Ramos (cell line): ENCODE data around the gene CACNA1C.

Experiments
- in situ Hi-C: fragments of 300-500 bp; cut with MboI; formaldehyde crosslinking; loops from one replicate; pipeline ENCODE4 v1.14.3; 2022; ENCODE audit warnings: low sequenced_read_pairs; ENCODE audit not compliant: unreplicated experiment

The CACNA1C gene

GRCh38 chr12:2636741-2637340 is 584.1 kb downstream of the CACNA1C start:
- in situ Hi-C loops: no loop called here

GRCh38 chr12:2637371-2637770 is 584.6 kb downstream of the CACNA1C start:
- in situ Hi-C loops: no loop called here

GRCh38 chr12:2638273-2639019 is 585.7 kb downstream of the CACNA1C start:
- in situ Hi-C loops: no loop called here

- in situ Hi-C loops: no loop called here
These were observed 586.2 kb downstream of the CACNA1C start for GRCh38 chr12:2639020-2639298.

- in situ Hi-C loops: no loop called here
These were observed 587.5 kb downstream of the CACNA1C start for GRCh38 chr12:2640281-2640680.

- in situ Hi-C loops: no loop called here
These were observed 587.9 kb downstream of the CACNA1C start for GRCh38 chr12:2640709-2641108.

GRCh38 chr12:2641207-2641606 is 588.4 kb downstream of the CACNA1C start:
- in situ Hi-C loops: no loop called here

GRCh38 chr12:2641761-2642160 is 589.0 kb downstream of the CACNA1C start:
- in situ Hi-C loops: no loop called here

- in situ Hi-C loops: no loop called here
These were observed 589.5 kb downstream of the CACNA1C start for GRCh38 chr12:2642176-2642892.

GRCh38 chr12:2642896-2643425 is 590.2 kb downstream of the CACNA1C start:
- in situ Hi-C loops: no loop called here

- in situ Hi-C loops: no loop called here
These were observed 590.9 kb downstream of the CACNA1C start for GRCh38 chr12:2643576-2644135.

GRCh38 chr12:2644683-2645405 is 592.1 kb downstream of the CACNA1C start:
- in situ Hi-C loops: no loop called here

- in situ Hi-C loops: no loop called here
These were observed 592.7 kb downstream of the CACNA1C start for GRCh38 chr12:2645460-2645859.

- in situ Hi-C loops: no loop called here
These were observed 593.6 kb downstream of the CACNA1C start for GRCh38 chr12:2646341-2646740.

- in situ Hi-C loops: no loop called here
These were observed 594.4 kb downstream of the CACNA1C start for GRCh38 chr12:2647186-2647585.

GRCh38 chr12:2648406-2648805 is 595.6 kb downstream of the CACNA1C start:
- in situ Hi-C loops: no loop called here

- in situ Hi-C loops: no loop called here
These were observed 596.6 kb downstream of the CACNA1C start for GRCh38 chr12:2649201-2650030.

- in situ Hi-C loops: no loop called here
These were observed 597.7 kb downstream of the CACNA1C start for GRCh38 chr12:2650261-2651067.
